GM19193 (cell line): ENCODE measurements around the gene HEBP2.

Experiments used
- POLR2A ChIP-seq: IDR thresholded peaks from 4 replicates; pipeline ENCODE4 v1.6.1; 2011; ENCODE audit not compliant: insufficient read depth, insufficient read length; ENCODE audit errors: extremely low read depth

HEBP2 gene

GRCh38 chr6:138403801-138404665 is at the start of gene HEBP2:
Gene HEBP2, plus strand, starts transcription at chr6:138404223. Its CDS starts 273 bp downstream, at chr6:138404496.
- no peak for TF ChIP-seq POLR2A

GRCh38 chr6:138357928-138358327 is 46.1 kb upstream of the HEBP2 start:
- no peak for TF ChIP-seq POLR2A

- no peak for TF ChIP-seq POLR2A
These were observed 33.2 kb upstream of the HEBP2 start for GRCh38 chr6:138370631-138371451.

DNA sequence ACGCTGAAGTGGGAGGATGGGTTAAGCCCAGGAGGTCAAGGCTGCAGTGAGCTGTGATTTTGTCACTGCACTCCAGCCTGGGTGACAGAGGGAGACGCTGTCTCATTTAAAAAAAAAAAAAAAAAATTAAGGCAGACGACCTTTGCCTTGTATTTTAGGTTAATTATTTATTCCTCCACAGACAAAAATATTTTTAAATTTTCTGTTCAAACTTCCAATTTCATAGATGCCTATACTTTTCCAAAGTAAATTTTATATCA is 32.6 kb upstream of the HEBP2 start:
- no peak for TF ChIP-seq POLR2A

DNA sequence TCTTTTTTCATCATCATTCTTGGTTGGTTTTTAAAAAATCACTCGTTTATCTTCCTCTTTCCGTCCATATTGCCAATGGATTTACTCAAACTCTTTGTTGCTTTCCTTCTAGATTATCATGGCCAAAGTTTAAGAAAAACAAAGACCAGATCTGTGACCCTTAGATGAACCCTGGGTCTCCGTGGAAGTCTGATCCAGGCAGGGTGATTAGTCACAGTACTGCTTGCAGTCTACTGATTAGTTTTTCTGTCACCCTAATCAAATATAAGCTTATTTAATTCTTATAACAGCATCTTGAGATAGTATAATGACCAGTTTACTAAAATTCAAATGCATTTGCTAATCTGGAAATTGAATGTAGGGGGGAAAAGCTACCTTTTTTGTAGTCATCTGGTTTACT is 32.3 kb upstream of the HEBP2 start:
- TF ChIP-seq POLR2A: no peak

DNA sequence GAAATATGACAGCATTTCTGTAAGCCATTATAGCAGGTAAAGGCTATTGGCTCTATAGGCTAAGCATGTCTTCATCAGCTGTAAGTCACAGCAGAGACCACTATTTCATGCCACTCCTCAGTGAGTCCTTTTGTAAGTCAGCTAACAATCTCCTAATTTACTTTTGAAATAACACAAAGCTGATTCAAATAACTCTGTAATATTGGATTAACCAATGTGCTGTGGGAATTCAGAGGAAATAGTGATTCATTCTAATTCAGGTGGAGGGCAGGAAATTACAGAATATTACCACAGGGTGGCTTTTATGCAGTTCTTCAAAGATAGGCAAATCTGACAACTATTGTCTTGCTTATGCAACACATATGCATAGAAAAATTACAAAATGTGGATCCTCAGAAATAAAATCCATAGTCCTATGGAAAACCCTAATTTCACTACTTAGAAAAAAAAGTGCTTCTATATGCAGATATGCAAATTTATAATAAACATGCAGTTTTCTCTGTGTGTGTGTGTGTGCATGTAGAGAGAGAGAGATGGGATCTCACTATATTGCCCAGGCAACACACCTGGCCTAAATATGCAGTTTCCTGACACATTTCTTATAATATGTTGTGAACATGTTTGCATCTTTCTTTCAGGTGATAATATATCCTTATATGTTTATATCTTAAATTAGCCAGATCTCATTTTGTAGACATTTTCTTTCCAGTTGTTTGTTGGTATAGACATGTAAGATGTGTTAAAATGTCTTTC is 31.1 kb upstream of the HEBP2 start:
- TF ChIP-seq POLR2A: no peak

DNA sequence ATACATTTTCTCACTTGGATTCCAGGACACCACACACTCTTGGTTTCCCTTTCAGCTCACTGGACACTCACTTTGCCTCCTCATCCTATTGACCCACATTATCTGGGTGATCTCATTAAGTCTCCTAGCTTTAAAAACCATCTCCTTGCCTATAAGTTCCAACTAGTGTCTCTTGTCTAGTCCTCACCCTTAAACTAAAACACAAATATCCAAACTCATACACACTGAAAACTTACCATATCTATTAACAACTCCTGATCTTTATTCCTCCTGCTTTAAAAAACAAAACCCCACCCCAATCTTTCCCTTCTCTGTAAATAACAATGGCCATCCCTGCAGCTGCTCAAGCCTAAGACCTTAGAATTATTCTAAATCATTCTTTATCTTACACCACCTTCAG is 29.8 kb upstream of the HEBP2 start:
- no peak for TF ChIP-seq POLR2A

GRCh38 chr6:138374815-138375214 is 29.2 kb upstream of the HEBP2 start:
- TF ChIP-seq POLR2A: no peak

GRCh38 chr6:138377042-138377441 is 27.0 kb upstream of the HEBP2 start:
- TF ChIP-seq POLR2A: no peak

DNA sequence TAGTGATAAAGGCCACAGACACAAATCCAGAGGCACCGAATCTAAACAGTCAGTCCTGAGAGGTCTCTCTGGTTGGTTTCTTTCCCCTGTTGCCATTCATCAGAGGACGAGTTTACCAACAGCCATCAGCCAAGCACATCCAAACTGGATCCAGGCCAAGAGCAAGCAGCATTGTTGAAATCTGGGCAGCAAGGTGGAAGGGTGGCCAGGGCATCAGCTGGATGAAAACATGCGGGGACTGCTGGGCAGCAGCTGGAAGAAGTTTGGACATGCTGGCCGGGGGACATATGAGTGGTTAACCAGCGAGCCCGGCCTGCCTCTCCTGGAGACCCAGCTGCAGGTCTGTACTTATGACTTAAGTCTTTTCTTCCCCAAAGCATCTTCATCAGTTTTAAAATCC is 26.2 kb upstream of the HEBP2 start, which contains the start of gene SMIM28:
Gene SMIM28 (plus strand): TSS at position 62 of the 400 bp plus-strand sequence. CDS start 168 bp downstream, at position 230.
- no peak for TF ChIP-seq POLR2A

DNA sequence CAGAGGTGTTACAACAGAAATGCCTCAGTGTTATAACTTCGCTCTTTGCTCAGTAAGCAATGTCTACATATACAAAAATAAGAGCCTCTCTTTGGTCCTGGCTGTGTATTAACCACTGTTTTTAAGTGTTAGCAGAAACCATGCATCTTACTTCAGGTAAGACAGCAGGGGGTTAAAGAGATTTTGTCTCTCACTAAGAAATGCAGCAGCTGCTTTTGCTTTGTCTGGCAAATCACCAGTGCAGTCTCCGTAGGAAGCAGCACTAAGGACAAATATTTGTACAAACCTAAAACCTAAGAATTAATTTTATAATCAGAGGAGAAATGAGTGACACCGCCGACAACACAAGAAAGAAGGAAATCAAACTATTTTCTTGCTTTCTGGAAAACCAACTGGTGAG is 25.6 kb upstream of the HEBP2 start:
- TF ChIP-seq POLR2A: no peak

DNA sequence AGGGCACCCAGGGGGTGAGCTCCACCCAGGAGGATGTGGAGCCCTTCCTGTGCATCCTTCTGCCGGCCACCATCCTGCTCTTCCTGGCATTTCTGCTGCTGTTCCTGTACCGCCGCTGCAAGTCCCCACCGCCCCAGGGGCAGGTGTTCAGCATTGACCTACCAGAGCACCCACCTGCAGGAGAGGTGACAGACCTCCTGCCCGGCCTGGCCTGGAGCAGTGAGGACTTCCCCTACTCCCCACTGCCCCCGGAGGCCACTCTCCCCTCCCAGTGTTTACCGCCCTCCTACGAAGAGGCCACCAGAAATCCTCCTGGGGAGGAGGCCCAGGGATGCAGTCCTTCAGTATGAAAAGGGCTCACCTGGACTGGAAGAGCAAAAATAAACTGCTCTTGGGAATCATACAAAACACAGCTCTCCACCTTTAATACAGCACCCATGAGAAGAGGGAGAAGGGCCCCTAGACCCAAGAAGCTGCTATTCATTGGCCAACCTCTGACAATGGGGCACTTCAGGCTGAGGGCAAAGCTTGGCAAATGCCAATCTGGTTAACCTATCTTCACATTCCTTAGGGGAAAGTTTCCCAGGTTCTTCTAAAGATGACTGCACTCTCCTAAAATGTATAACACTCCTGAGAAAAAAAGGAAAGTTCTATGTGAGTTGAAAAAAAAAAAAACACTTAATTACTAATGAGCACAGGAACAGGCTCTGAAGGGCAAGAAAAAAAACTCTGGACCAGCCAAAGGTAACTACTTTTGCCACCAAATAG is 21.3 kb upstream of the HEBP2 start:
- TF ChIP-seq POLR2A: no peak

DNA sequence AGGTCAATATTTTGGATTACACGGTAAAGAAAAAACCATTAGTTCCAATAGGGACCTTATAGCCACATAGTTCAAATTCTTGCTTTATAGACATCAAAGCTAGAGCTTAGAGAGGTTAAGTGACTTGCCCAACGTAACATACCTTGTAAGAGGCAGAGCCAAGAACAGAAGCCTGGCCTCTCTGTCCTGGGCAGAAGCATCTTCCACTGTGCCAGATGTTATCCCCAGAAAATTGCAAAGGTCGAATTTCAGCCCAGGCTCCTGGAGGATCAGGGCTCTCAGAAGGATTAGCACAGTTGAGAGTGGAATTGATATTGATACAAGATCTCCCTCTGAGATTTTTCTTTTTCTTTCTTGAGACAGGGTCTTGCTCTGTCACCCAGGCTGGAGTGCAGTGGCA is 20.2 kb upstream of the HEBP2 start:
- TF ChIP-seq POLR2A: no peak

- TF ChIP-seq POLR2A: no peak
These were observed 17.1 kb upstream of the HEBP2 start for GRCh38 chr6:138386897-138387296.

GRCh38 chr6:138387577-138388368 is 16.2 kb upstream of the HEBP2 start:
- no peak for TF ChIP-seq POLR2A

DNA sequence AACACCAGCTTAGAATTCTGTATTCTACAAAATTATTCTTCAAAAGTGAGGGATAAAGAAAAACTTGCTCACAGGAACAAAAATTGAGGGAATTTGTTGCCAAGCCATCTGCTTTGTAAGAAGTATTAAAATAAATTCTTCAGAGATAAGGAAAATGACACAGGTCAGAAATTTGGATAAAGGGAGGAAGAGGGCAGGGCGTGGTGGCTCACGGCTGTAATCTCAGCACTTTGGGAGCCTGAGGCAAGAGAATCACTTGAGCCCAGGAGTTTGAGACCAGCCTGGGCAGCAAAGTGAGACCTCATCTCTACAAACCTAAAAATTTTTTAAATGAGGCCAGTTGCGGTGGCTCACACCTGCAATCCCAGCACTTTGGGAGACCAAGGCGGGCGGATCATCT is 14.5 kb upstream of the HEBP2 start:
- TF ChIP-seq POLR2A: no peak
